ENCODE data around the gene RTP4. TPM values are rescaled to one million over a fixed set of nuclear protein-coding genes. Genes with fewer than 3 reads are reported as not detected.

RTP4 gene, protein sequence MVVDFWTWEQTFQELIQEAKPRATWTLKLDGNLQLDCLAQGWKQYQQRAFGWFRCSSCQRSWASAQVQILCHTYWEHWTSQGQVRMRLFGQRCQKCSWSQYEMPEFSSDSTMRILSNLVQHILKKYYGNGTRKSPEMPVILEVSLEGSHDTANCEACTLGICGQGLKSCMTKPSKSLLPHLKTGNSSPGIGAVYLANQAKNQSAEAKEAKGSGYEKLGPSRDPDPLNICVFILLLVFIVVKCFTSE
- total RNA-seq: 1 to 10 TPM in 1 of 4 donors, under 1 TPM in 1, not detected in 2; 0.42 to 1.3 TPM

DNA sequence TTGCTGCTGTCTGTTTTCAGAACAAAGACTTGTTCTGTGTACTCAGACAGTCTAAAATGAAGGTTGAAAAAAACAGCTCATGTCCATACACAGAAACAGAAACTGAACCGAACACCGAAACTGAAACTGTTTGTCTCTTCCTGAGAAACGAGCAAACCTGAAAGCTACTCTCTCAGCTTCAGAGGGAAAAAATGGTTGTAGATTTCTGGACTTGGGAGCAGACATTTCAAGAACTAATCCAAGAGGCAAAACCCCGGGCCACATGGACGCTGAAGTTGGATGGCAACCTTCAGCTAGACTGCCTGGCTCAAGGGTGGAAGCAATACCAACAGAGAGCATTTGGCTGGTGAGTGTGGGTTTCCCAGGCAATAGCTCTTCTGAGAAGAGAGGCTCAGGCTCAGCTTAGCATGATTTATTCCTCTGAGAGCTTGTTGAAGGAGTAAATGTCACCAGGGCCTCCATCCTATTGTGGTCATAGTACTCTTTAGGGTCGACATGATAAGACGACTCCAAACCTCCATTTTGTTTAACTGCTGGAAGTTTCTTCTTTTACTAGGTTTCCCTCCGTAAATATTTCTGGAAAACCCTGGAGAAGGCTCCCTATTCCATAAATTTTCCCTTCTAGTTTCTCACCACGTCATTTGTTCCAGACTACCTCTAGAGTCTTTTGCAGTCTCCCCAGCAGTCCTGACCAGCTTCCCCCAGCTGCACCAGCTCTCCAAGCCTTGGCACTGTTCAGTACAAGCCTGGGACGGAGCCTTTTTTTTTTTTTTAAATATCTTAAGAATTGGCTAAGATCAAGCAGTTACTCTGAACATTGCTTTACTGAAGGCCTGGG is at the start of gene RTP4:
TSS of gene RTP4 (plus strand) at position 135 of the 838 bp plus-strand sequence. CDS start at position 192, 57 bp downstream.
- Histone ChIP-seq H3K36me3 (peaks cover 9% of the 10 kb centered on the region), H3K9me3 (no peaks in the 10 kb centered on the region), H3K4me1 (peaks cover 19% of the 10 kb centered on the region), H3K4me3 (peak within 1 kb of the TSS; percentile 49), H3K27me3 (no peaks in the 10 kb centered on the region), H3K27ac (peak within 1 kb of the TSS; percentile 76)
- WGBS: 17% methylated on average over 10 of the region's 10 CpGs
- no peak for DNase-seq (ENCODE audit: low spot score in 2 of 2)
- TF ChIP-seq EP300 (IDR thresholded peaks at IDR 0.05) (no peak), POLR2A (IDR thresholded peaks at IDR 0.05) (no peak), POLR2AphosphoS5 (IDR thresholded peaks at IDR 0.05) (no peak)
- TF ChIP-seq, protein P1, sequence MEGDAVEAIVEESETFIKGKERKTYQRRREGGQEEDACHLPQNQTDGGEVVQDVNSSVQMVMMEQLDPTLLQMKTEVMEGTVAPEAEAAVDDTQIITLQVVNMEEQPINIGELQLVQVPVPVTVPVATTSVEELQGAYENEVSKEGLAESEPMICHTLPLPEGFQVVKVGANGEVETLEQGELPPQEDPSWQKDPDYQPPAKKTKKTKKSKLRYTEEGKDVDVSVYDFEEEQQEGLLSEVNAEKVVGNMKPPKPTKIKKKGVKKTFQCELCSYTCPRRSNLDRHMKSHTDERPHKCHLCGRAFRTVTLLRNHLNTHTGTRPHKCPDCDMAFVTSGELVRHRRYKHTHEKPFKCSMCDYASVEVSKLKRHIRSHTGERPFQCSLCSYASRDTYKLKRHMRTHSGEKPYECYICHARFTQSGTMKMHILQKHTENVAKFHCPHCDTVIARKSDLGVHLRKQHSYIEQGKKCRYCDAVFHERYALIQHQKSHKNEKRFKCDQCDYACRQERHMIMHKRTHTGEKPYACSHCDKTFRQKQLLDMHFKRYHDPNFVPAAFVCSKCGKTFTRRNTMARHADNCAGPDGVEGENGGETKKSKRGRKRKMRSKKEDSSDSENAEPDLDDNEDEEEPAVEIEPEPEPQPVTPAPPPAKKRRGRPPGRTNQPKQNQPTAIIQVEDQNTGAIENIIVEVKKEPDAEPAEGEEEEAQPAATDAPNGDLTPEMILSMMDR (IDR thresholded peaks at IDR 0.05): no peak

DNA sequence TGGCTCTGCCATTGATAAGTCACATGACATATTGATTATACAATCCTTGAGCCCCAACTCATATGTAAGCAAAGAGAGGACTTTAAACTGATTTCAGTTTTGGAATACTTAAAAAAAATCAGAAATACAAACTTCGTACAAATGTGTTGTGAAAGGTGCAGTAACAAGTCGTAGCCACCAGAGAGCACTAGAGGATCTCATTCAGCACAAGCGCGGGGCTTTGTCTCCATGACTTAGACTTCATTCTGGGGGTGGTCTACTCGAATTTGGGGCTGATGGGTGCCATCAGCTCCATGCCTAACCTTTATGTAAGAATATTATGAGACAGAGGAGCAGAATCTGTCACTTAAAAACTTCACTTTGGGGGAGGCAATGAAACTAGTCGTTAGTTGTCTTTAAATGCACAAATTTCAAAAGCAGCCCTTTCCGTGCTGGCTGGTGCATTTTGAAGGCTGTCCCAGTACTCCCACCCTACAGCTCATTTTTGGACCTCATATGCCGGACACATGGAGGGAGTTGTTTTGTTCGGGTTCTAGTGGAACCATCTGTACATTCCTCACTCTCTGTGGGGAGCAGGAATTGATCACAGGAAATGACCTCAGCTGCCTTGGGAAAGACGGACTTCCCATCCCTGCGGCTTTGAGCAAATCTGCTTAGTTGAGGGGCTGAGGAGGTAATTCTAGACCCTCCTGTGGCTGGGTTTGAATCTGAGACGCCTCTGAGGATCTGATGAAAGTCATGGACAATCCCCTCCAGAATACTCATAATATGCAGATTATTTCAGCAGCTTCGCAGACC is 49.2 kb upstream of the RTP4 start:
- no peaks in the 10 kb centered on the region for H3K9me3 ChIP-seq
- H3K27me3 ChIP-seq: peaks cover 7% of the 10 kb centered on the region
- H3K4me1 ChIP-seq: peaks cover 8% of the 10 kb centered on the region
- TF ChIP-seq, protein P1 (IDR thresholded peaks at IDR 0.05): peak; percentile 73 to 84
- TF ChIP-seq EP300 (IDR thresholded peaks at IDR 0.05): no peak
- peak overlapping the region; percentile 24 for H3K4me3 ChIP-seq
- DNase-seq (ENCODE audit: low spot score in 2 of 2): no peak
- H3K27ac ChIP-seq: no peak overlapping the region
- H3K36me3 ChIP-seq: no peaks in the 10 kb centered on the region
- WGBS: 5% methylated on average over 11 of the region's 13 CpGs

DNA sequence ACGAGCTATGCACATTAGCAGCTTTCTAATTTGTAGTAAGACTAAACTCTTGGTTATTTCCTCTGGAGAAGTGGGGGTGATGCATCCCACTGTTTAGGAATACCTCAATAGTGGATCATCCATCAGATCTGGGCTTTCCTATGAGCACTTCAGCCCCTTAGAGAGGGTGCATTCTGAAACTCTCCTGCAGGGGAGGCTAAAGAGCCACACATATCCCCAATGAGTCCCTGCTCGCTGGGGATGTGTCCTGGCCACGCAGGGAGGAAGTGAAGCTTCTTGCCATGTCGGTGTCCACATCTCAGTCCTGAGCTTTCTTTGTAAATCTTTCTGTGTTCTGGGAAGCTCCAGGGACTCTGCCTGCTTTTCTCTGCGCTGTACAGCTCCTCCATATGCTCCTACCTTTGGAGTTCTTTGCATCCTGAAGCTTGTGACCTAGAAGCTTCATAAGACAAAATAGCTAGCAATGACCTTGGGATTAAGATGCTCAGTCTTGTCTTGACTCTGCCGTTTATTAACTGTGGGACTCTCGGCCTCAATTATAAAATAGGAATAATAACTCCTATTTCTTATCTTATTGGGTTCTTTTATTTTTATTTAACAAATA is 48.4 kb upstream of the RTP4 start:
- 37% methylated on average over 7 of the region's 7 CpGs for WGBS
- Histone ChIP-seq H3K36me3 (no peaks in the 10 kb centered on the region), H3K27ac (no peak overlapping the region), H3K4me3 (peak overlapping the region; percentile 24), H3K27me3 (no peaks in the 10 kb centered on the region), H3K4me1 (peaks cover 8% of the 10 kb centered on the region), H3K9me3 (no peaks in the 10 kb centered on the region)
- peak in 1 of 2 donors; percentile 76 for DNase-seq (ENCODE audit: low spot score in 2 of 2)
- TF ChIP-seq, protein P1 (IDR thresholded peaks at IDR 0.05): peak; percentile 80 to 84
- TF ChIP-seq POLR2AphosphoS5 (IDR thresholded peaks at IDR 0.05): no peak

DNA sequence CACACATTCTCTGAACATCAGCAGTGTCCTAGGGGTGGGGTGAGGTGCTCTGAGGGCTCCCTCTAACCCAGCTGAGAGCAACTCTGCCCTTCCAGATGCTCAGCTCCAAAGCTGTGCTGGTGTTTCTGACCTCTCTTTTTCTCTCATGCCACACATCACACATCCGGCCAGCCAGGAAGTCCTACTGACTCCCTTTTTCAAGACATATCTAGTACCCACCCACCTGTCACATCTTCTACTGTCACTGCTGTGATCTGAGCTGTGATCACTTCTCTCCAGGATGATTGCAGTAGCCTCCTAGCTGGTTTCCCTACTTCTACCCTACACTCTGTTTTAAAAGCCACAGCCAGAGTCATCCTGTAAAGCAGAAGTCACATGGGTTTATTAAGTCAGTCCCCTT is 46.4 kb upstream of the RTP4 start:
- DNase-seq (ENCODE audit: low spot score in 2 of 2): no peak
- Histone ChIP-seq H3K27ac (no peak overlapping the region), H3K4me3 (no peak overlapping the region), H3K4me1 (peaks cover 8% of the 10 kb centered on the region), H3K9me3 (no peaks in the 10 kb centered on the region), H3K36me3 (no peaks in the 10 kb centered on the region), H3K27me3 (no peaks in the 10 kb centered on the region)
- no peak for TF ChIP-seq POLR2A (IDR thresholded peaks at IDR 0.05)
- TF ChIP-seq, protein P1 (IDR thresholded peaks at IDR 0.05): no peak
- no peak for TF ChIP-seq POLR2AphosphoS5 (IDR thresholded peaks at IDR 0.05)
- TF ChIP-seq EP300 (IDR thresholded peaks at IDR 0.05): no peak
- WGBS: 83% methylated on average over 1 of the region's 1 CpG

Measured in suprapubic skin (tissue), 4 donors.